Esophagus muscularis mucosa (tissue), 4 donors: ENCODE data around the gene EPB42. TPM values are rescaled to one million over a fixed set of nuclear protein-coding genes. Genes with fewer than 3 reads are reported as not detected.

Source experiments
- DNase-seq: peaks from one replicate; pipeline ENCODE4 v3.0.0-alpha.2; 2017; ENCODE audit errors: extremely low spot score
- H3K27ac ChIP-seq, 4 donors: fragments of 200-600 bp; sonication (generic); replicated peaks in 1 of 4; 1 replicate in 3 of 4; 2 replicates in 1 of 4; pipeline ENCODE4 v1.5.1; 2016 to 2019; ENCODE audit warnings: mild to moderate bottlenecking in 1 of 4
- H3K27me3 ChIP-seq, 4 donors: fragments of 200-600 bp; sonication (generic); one replicate each; pipeline versions ENCODE4 v1.5.1 to v1.6.0; 2016 to 2019
- H3K36me3 ChIP-seq, 4 donors: fragments of 200-600 bp; sonication (generic); one replicate each; pipeline ENCODE4 v1.5.1; 2016 to 2019
- H3K4me1 ChIP-seq, 4 donors: fragments of 200-600 bp; sonication (generic); one replicate each; pipeline ENCODE4 v1.5.1; 2016 to 2019
- H3K4me3 ChIP-seq, 4 donors: fragments of 200-600 bp; sonication (generic); 1 replicate in 2 of 4; 2 replicates in 2 of 4; pipeline ENCODE4 v1.5.1; 2016 to 2019; ENCODE audit warnings: mild to moderate bottlenecking in 4 of 4, moderate library complexity in 1 of 4
- H3K9me3 ChIP-seq, 4 donors: fragments of 200-600 bp; sonication (generic); 1 replicate in 3 of 4; 2 replicates in 1 of 4; pipeline ENCODE4 v1.5.1; 2016 to 2019
- CTCF ChIP-seq, 3 experiments: fragments of 200-600 bp in 2 of 3; fragments of 450-650 bp in 1 of 3; sonication (generic) in 2 of 3; IDR thresholded peaks; one replicate each; pipeline ENCODE4 v1.5.1; 2017 to 2019; ENCODE audit warnings: antibody characterized with exemption in 3 of 3, mild to moderate bottlenecking in 2 of 3, moderate library complexity in 1 of 3
- EP300 ChIP-seq: sonication (generic); formaldehyde crosslinking; IDR thresholded peaks from one replicate; pipeline ENCODE4 v1.6.1; 2017; ENCODE audit warnings: antibody characterized with exemption
- POLR2A ChIP-seq: fragments of 450-650 bp; IDR thresholded peaks from one replicate; pipeline ENCODE4 v1.6.1; 2017; ENCODE audit warnings: antibody characterized with exemption, moderate library complexity, mild to moderate bottlenecking, low read depth
- POLR2AphosphoS5 ChIP-seq, 2 donors: sonication (generic); formaldehyde crosslinking; IDR thresholded peaks; one replicate each; pipeline ENCODE4 v1.6.1; 2017; ENCODE audit warnings: antibody characterized with exemption in 2 of 2
- WGBS: methylation state at CpG from one replicate; pipeline ENCODE4 v1.1.5; 2018; 5-methylcytosine and 5-hydroxymethylcytosine counted together
- intact Hi-C: fragments of 100-400 bp; cut with DNase I; formaldehyde crosslinking; loops from one replicate; pipeline ENCODE4 v1.15.1; 2023
- total RNA-seq, 4 donors: library from RNA; depleted of rRNA; stranded (reverse); fragments of >200 nt; gene quantifications; one replicate each; pipeline versions ENCODE4 v1.1.0 to v1.2.1, GENCODE V29; 2016

Gene EPB42
- total RNA-seq, 4 donors from 2014 or later = 0.33 TPM; not detected in 3

- 78% methylated on average over 8 of the region's 8 CpGs for WGBS
- Histone ChIP-seq H3K27ac (no peak within 1 kb of the TSS), H3K9me3 (no peaks in the 10 kb centered on the region), H3K4me1 (no peaks in the 10 kb centered on the region), H3K4me3 (no peak within 1 kb of the TSS), H3K27me3 (peaks cover 0 to 26% (median 0%) of the 10 kb centered on the region in 4 donors), H3K36me3 (no peaks in the 10 kb centered on the region)
- intact Hi-C loops = no loop called here
- no peak for TF ChIP-seq EP300
- TF ChIP-seq POLR2A = no peak
- no peak for TF ChIP-seq CTCF (IDR thresholded peaks at IDR 0.05)
- no peak for TF ChIP-seq POLR2AphosphoS5 (IDR thresholded peaks at IDR 0.05)
- no peak for DNase-seq
These were observed 46.0 kb upstream of the EPB42 start, which contains the start of gene TGM5 for GRCh38 chr15:43266834-43267233. Gene TGM5, minus strand, starts transcription at chr15:43266928. Its CDS starts 79 bp downstream, at chr15:43266849.

GRCh38 chr15:43266386-43266785 lies 45.6 kb upstream of the EPB42 start:
- TF ChIP-seq POLR2A (no peak), POLR2AphosphoS5 (IDR thresholded peaks at IDR 0.05) (no peak), EP300 (no peak), CTCF (IDR thresholded peaks at IDR 0.05) (no peak)
- Histone ChIP-seq H3K36me3 (no peaks in the 10 kb centered on the region), H3K27me3 (peaks cover 0 to 26% (median 0%) of the 10 kb centered on the region in 4 donors), H3K9me3 (no peaks in the 10 kb centered on the region), H3K27ac (no peak overlapping the region), H3K4me1 (no peaks in the 10 kb centered on the region), H3K4me3 (no peak overlapping the region)
- 90% methylated on average over 2 of the region's 2 CpGs for WGBS
- intact Hi-C loops = no loop called here
- DNase-seq = no peak

GRCh38 chr15:43260011-43260615 lies 39.3 kb upstream of the EPB42 start:
- Histone ChIP-seq H3K4me1 (no peaks in the 10 kb centered on the region), H3K27ac (no peak overlapping the region), H3K9me3 (no peaks in the 10 kb centered on the region), H3K36me3 (no peaks in the 10 kb centered on the region), H3K27me3 (no peaks in the 10 kb centered on the region), H3K4me3 (no peak overlapping the region)
- TF ChIP-seq CTCF (IDR thresholded peaks at IDR 0.05) (no peak), EP300 (no peak), POLR2AphosphoS5 (IDR thresholded peaks at IDR 0.05) (no peak), POLR2A (no peak)
- no peak for DNase-seq
- WGBS = 92% methylated on average over 12 of the region's 19 CpGs
- intact Hi-C loops = no loop called here

- intact Hi-C loops = no loop called here
- WGBS = 97% methylated on average over 6 of the region's 8 CpGs
- no peak overlapping the region for H3K27ac ChIP-seq
- H3K9me3 ChIP-seq = no peaks in the 10 kb centered on the region
- TF ChIP-seq CTCF (IDR thresholded peaks at IDR 0.05) = no peak
- no peak for TF ChIP-seq POLR2AphosphoS5 (IDR thresholded peaks at IDR 0.05)
- no peak for TF ChIP-seq EP300
- no peak for TF ChIP-seq POLR2A
- H3K4me3 ChIP-seq = no peak overlapping the region
- H3K4me1 ChIP-seq = no peaks in the 10 kb centered on the region
- no peak for DNase-seq
- H3K27me3 ChIP-seq = no peaks in the 10 kb centered on the region
- no peaks in the 10 kb centered on the region for H3K36me3 ChIP-seq
These were observed 38.0 kb upstream of the EPB42 start for GRCh38 chr15:43258781-43259180.

- Histone ChIP-seq H3K9me3 (no peaks in the 10 kb centered on the region), H3K4me3 (no peak overlapping the region), H3K36me3 (no peaks in the 10 kb centered on the region), H3K27ac (no peak overlapping the region), H3K27me3 (peaks cover 0 to 6% (median 0%) of the 10 kb centered on the region in 4 donors), H3K4me1 (no peaks in the 10 kb centered on the region)
- no peak for DNase-seq
- intact Hi-C loops = no loop called here
- no peak for TF ChIP-seq CTCF (IDR thresholded peaks at IDR 0.05)
- TF ChIP-seq EP300 = no peak
- no peak for TF ChIP-seq POLR2A
- 90% methylated on average over 4 of the region's 7 CpGs for WGBS
These were observed 35.5 kb upstream of the EPB42 start for GRCh38 chr15:43256341-43256740.
